CD14-positive monocyte (primary cell): ENCODE measurements around the gene ACBD5. TPM values are rescaled to one million over a fixed set of nuclear protein-coding genes. Genes with fewer than 3 reads are reported as not detected.
A peak's percentile ranks its signal among the peaks of the same experiment; 100 is the strongest.

Experiments
- DNase-seq, 3 donors: peaks; one replicate each; pipeline ENCODE4 v3.0.0-alpha.2; 2011 to 2022
- H2AFZ ChIP-seq: 2 replicates; pipeline ENCODE4 v1.6.0; 2012; ENCODE audit warnings: mild to moderate bottlenecking, low read depth, low read length, inconsistent platforms; ENCODE audit not compliant: insufficient read depth, poor library complexity, severe bottlenecking
- H3K27ac ChIP-seq, 2 donors: 1 replicate in 1 of 2; 2 replicates in 1 of 2; pipeline ENCODE4 v1.5.1; 2012 to 2013; ENCODE audit warnings: low read length in 2 of 2, control low read depth in 1 of 2, inconsistent platforms in 1 of 2, low read depth in 1 of 2, mild to moderate bottlenecking in 1 of 2
- H3K27me3 ChIP-seq, 2 donors: one replicate each; pipeline versions ENCODE4 v1.6.0 to v1.6.1; 2011 to 2013; ENCODE audit warnings: low read length in 2 of 2; ENCODE audit not compliant: control insufficient read depth in 2 of 2, insufficient read depth in 2 of 2
- H3K36me3 ChIP-seq, 2 donors: replicated peaks in 1 of 2; 1 replicate in 1 of 2; 2 replicates in 1 of 2; pipeline versions ENCODE4 v1.5.1 to v1.6.1; 2012 to 2013; ENCODE audit warnings: low read length in 2 of 2, control low read depth in 1 of 2, inconsistent platforms in 1 of 2, mild to moderate bottlenecking in 1 of 2; ENCODE audit not compliant: insufficient read depth in 2 of 2, control insufficient read depth in 1 of 2
- H3K4me1 ChIP-seq, 2 donors: 1 replicate in 1 of 2; 2 replicates in 1 of 2; pipeline versions ENCODE4 v1.5.1 to v1.6.1; 2012 to 2013; ENCODE audit warnings: low read length in 2 of 2, control low read depth in 1 of 2, inconsistent platforms in 1 of 2, mild to moderate bottlenecking in 1 of 2, moderate library complexity in 1 of 2; ENCODE audit not compliant: insufficient read depth in 2 of 2, control insufficient read depth in 1 of 2
- H3K4me2 ChIP-seq: replicated peaks from 2 replicates; pipeline ENCODE3; 2012; ENCODE audit warnings: low read length, moderate library complexity, mild to moderate bottlenecking; ENCODE audit not compliant: poor library complexity, severe bottlenecking; ENCODE audit errors: extremely low read depth
- H3K4me3 ChIP-seq, 3 experiments: fragments of 200-600 bp in 1 of 3; sonication (generic) in 1 of 3; replicated peaks in 1 of 3; 1 replicate in 2 of 3; 2 replicates in 1 of 3; pipeline ENCODE4 v1.5.1; 2011 to 2013; ENCODE audit warnings: low read length in 3 of 3, mild to moderate bottlenecking in 3 of 3, control low read depth in 2 of 3, low read depth in 2 of 3, inconsistent platforms in 1 of 3, moderate library complexity in 1 of 3
- H3K79me2 ChIP-seq: 2 replicates; pipeline ENCODE4 v1.6.0; 2012; ENCODE audit warnings: mild to moderate bottlenecking, control low read depth, inconsistent platforms, low read length, moderate library complexity; ENCODE audit not compliant: insufficient read depth
- H3K9ac ChIP-seq: 2 replicates; pipeline ENCODE4 v1.6.0; 2017; ENCODE audit warnings: low read length, mild to moderate bottlenecking; ENCODE audit not compliant: insufficient read depth, poor library complexity, severe bottlenecking
- H3K9me3 ChIP-seq, 2 donors: replicated peaks in 1 of 2; 1 replicate in 1 of 2; 2 replicates in 1 of 2; pipeline versions ENCODE4 v1.5.1 to v1.6.1; 2012 to 2013; ENCODE audit warnings: low read length in 2 of 2, control low read depth in 1 of 2; ENCODE audit not compliant: control insufficient read depth in 1 of 2, insufficient read depth in 1 of 2
- H4K20me1 ChIP-seq: 2 replicates; pipeline ENCODE4 v1.6.0; 2012; ENCODE audit warnings: mild to moderate bottlenecking, low read length, control low read depth, moderate library complexity; ENCODE audit not compliant: insufficient read depth
- H3K27ac Mint-ChIP-seq, 7 donors: one replicate each; pipeline ENCODE4 v1.8.0; 2020; ENCODE audit warnings: mild to moderate bottlenecking in 7 of 7, mixed read lengths in 7 of 7, moderate library complexity in 6 of 7, inconsistent platforms in 2 of 7
- H3K27me3 Mint-ChIP-seq, 3 donors: one replicate each; pipeline ENCODE4 v1.8.0; 2021 to 2022; ENCODE audit warnings: low read depth in 3 of 3, mild to moderate bottlenecking in 3 of 3, mixed read lengths in 3 of 3, moderate library complexity in 3 of 3, inconsistent platforms in 1 of 3
- H3K36me3 Mint-ChIP-seq, 2 donors: one replicate each; pipeline ENCODE4 v1.8.0; 2020; ENCODE audit warnings: mixed read lengths in 2 of 2, inconsistent platforms in 1 of 2, mild to moderate bottlenecking in 1 of 2
- H3K4me1 Mint-ChIP-seq: one replicate; pipeline ENCODE4 v1.8.0; 2020; ENCODE audit warnings: mild to moderate bottlenecking, mixed read lengths
- H3K4me3 Mint-ChIP-seq, 2 donors: one replicate each; pipeline ENCODE4 v1.8.0; 2020; ENCODE audit warnings: mild to moderate bottlenecking in 2 of 2, mixed read lengths in 2 of 2, moderate library complexity in 1 of 2
- H3K9me3 Mint-ChIP-seq, 7 donors: one replicate each; pipeline ENCODE4 v1.8.0; 2020 to 2022; ENCODE audit warnings: mixed read lengths in 7 of 7, mild to moderate bottlenecking in 6 of 7, moderate library complexity in 6 of 7, inconsistent platforms in 2 of 7
- WGBS: methylation state at CpG from one replicate; pipeline ENCODE4 v1.1.5; 2013; ENCODE audit warnings: missing lambda C conversion rate; ENCODE audit not compliant: insufficient coverage; 5-methylcytosine and 5-hydroxymethylcytosine counted together
- intact Hi-C, 2 donors: fragments of 100-400 bp; cut with micrococcal nuclease; formaldehyde crosslinking; loops; one replicate each; pipeline versions ENCODE4 v1.15.0 to v1.15.1; 2023
- polyA plus RNA-seq, 3 donors: library from polyadenylated mRNA; depleted of rRNA in 1 of 3; unstranded in 2 of 3; stranded (reverse) in 1 of 3; fragments of 300-500 nt in 2 of 3; fragments of >200 nt in 1 of 3; fragmentation: Illumina TruSeq in 2 of 3; gene quantifications; 1 replicate in 2 of 3; 2 replicates in 1 of 3; pipeline ENCODE4 v1.2.3, GENCODE V29; 2012 to 2021
- TF ChIP-seq, protein P1 (sequence below): fragments of 200-600 bp; IDR thresholded peaks from one replicate; pipeline ENCODE4 v1.8.0; 2022; ENCODE audit warnings: antibody characterized with exemption, mild to moderate bottlenecking

ACBD5 gene
- polyA plus RNA-seq, 3 donors: 13.6 to 17.5 (median 15.5) TPM

DNA sequence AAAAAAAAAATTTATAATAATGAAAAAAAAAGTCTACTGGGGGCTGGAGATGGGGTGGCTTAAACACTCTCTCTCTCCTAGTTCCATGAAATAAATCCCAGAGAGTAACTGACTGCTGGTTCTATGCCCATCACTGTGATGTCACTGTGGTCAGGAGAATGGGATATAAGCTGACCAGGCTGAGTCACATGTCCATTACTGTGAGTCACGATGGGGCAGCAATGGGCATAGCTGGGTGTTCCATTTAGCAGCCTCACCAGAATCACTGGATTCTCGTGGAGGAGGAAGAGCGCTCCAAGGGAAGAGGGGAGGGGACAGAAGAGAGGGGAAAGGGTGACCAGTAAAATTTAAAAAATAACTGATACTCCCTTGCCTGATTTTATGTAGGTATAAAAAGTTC lies 48.3 kb downstream of the ACBD5 start:
- Histone ChIP-seq H3K79me2 (no peaks in the 10 kb centered on the region), H3K9me3 (no peaks in the 10 kb centered on the region), H4K20me1 (no peaks in the 10 kb centered on the region), H3K4me2 (no peak overlapping the region), H3K9ac (no peak overlapping the region), H3K36me3 (peaks cover 19 to 45% of the 10 kb centered on the region in 2 donors), H2AFZ (no peak overlapping the region), H3K4me1 (no peaks in the 10 kb centered on the region), H3K27me3 (no peaks in the 10 kb centered on the region), H3K27ac (no peak overlapping the region), H3K4me3 (no peak overlapping the region)
- WGBS: 78% methylated on average over 2 of the region's 3 CpGs
- Mint-ChIP-seq H3K9me3 (no peaks in the 10 kb centered on the region), H3K4me3 (no peak overlapping the region), H3K27ac (peak overlapping the region in 5 of 7 donors; percentile 8 to 79 (median 48)), H3K27me3 (no peaks in the 10 kb centered on the region), H3K36me3 (peaks cover 17 to 32% of the 10 kb centered on the region in 2 donors), H3K4me1 (no peaks in the 10 kb centered on the region)
- TF ChIP-seq, protein P1, sequence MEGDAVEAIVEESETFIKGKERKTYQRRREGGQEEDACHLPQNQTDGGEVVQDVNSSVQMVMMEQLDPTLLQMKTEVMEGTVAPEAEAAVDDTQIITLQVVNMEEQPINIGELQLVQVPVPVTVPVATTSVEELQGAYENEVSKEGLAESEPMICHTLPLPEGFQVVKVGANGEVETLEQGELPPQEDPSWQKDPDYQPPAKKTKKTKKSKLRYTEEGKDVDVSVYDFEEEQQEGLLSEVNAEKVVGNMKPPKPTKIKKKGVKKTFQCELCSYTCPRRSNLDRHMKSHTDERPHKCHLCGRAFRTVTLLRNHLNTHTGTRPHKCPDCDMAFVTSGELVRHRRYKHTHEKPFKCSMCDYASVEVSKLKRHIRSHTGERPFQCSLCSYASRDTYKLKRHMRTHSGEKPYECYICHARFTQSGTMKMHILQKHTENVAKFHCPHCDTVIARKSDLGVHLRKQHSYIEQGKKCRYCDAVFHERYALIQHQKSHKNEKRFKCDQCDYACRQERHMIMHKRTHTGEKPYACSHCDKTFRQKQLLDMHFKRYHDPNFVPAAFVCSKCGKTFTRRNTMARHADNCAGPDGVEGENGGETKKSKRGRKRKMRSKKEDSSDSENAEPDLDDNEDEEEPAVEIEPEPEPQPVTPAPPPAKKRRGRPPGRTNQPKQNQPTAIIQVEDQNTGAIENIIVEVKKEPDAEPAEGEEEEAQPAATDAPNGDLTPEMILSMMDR: no peak
- intact Hi-C loops: no loop called here
- DNase-seq: peak; percentile 2 to 60 (median 4)

DNA sequence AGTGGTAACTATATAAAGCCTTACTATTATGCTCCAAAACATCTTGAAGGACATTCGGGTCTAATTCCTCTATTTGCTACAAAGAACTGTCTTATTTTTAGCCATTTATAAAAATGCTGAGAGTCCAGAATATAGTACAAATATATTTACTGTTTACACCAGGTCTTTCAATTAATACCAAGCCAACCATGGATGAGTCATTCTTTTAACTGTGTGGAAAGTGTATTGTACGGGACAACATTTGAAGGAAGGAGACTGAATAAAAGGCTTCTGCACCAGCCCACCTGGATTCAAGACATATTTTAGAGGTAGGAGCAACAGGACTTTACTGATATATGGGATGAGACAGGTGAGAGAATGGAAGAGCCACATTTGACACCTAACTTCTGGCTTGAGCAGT lies 50.1 kb downstream of the ACBD5 start:
- Histone ChIP-seq H3K4me2 (no peak overlapping the region), H3K9ac (no peak overlapping the region), H3K27ac (no peak overlapping the region), H3K4me3 (no peak overlapping the region), H3K9me3 (no peaks in the 10 kb centered on the region), H2AFZ (no peak overlapping the region), H3K4me1 (no peaks in the 10 kb centered on the region), H3K36me3 (peaks cover 20 to 45% of the 10 kb centered on the region in 2 donors), H3K79me2 (no peaks in the 10 kb centered on the region), H4K20me1 (no peaks in the 10 kb centered on the region), H3K27me3 (no peaks in the 10 kb centered on the region)
- TF ChIP-seq, protein P1: no peak
- Mint-ChIP-seq H3K4me3 (no peak overlapping the region), H3K27ac (peak overlapping the region in 1 of 7 donors; percentile 30), H3K36me3 (peaks cover 21 to 37% of the 10 kb centered on the region in 2 donors), H3K9me3 (no peaks in the 10 kb centered on the region), H3K4me1 (no peaks in the 10 kb centered on the region), H3K27me3 (no peaks in the 10 kb centered on the region)
- intact Hi-C loops: no loop called here
- WGBS: no CpG with 5 or more reads among the region's 2 CpGs
- no peak for DNase-seq
